Fibroblast of lung (primary cell): ENCODE results near the gene TXNDC12. TPM values are rescaled to one million over a fixed set of nuclear protein-coding genes. Genes with fewer than 3 reads are reported as not detected.
"Not testable (repeated sequence)": the region's sequence is repeated elsewhere in the genome, so short reads cannot be mapped to it uniquely, and the experiment has no call there.

Experiments used
- DNase-seq, 2 donors: peaks; one replicate each; pipeline versions ENCODE4 v3.0.0 to v3.0.0-alpha.2; 2010; ENCODE audit warnings: low read depth in 2 of 2
- H2AFZ ChIP-seq: 2 replicates; pipeline ENCODE4 v1.5.1; 2012; ENCODE audit warnings: low read length, control low read depth, inconsistent platforms
- H3K27ac ChIP-seq: 2 replicates; pipeline ENCODE4 v1.5.1; 2011; ENCODE audit warnings: low read length, control low read depth; ENCODE audit not compliant: insufficient read depth
- H3K27me3 ChIP-seq: 2 replicates; pipeline ENCODE4 v1.5.1; 2011; ENCODE audit warnings: mild to moderate bottlenecking, low read length; ENCODE audit not compliant: control insufficient read depth, insufficient read depth
- H3K36me3 ChIP-seq: 2 replicates; pipeline ENCODE4 v1.5.1; 2011; ENCODE audit warnings: low read length; ENCODE audit not compliant: control insufficient read depth, insufficient read depth
- H3K4me1 ChIP-seq: 2 replicates; pipeline ENCODE4 v1.5.1; 2011; ENCODE audit warnings: low read length; ENCODE audit not compliant: control insufficient read depth, insufficient read depth; ENCODE audit errors: extremely low read depth
- H3K4me2 ChIP-seq: 2 replicates; pipeline ENCODE4 v1.5.1; 2011; ENCODE audit warnings: low read length, control low read depth; ENCODE audit not compliant: insufficient read depth; ENCODE audit errors: extremely low read depth
- H3K4me3 ChIP-seq, 4 experiments: fragments of 200-600 bp in 1 of 4; sonication (generic) in 1 of 4; replicated peaks in 1 of 4; 2 replicates each; pipeline ENCODE4 v1.5.1; 2011 to 2016; ENCODE audit warnings: low read length in 4 of 4, low read depth in 3 of 4, mild to moderate bottlenecking in 3 of 4, control low read depth in 2 of 4, inconsistent platforms in 1 of 4, mixed read lengths in 1 of 4; ENCODE audit not compliant: insufficient read depth in 1 of 4; ENCODE audit errors: control extremely low read depth in 1 of 4
- H3K79me2 ChIP-seq: 2 replicates; pipeline ENCODE4 v1.5.1; 2012; ENCODE audit warnings: mild to moderate bottlenecking, low read length, inconsistent platforms; ENCODE audit not compliant: control insufficient read depth, insufficient read depth
- H3K9ac ChIP-seq: 2 replicates; pipeline ENCODE4 v1.5.1; 2011; ENCODE audit warnings: mild to moderate bottlenecking, low read length, control low read depth; ENCODE audit not compliant: insufficient read depth
- H3K9me3 ChIP-seq: 2 replicates; pipeline ENCODE4 v1.5.1; 2012; ENCODE audit warnings: low read depth, low read length; ENCODE audit not compliant: control insufficient read depth, insufficient read depth
- H4K20me1 ChIP-seq: 2 replicates; pipeline ENCODE4 v1.5.1; 2011; ENCODE audit warnings: low read length; ENCODE audit not compliant: control insufficient read depth, insufficient read depth; ENCODE audit errors: extremely low read depth
- CTCF ChIP-seq, 2 donors: IDR thresholded peaks in 1 of 2; conservative IDR thresholded peaks in 1 of 2; 1 replicate in 1 of 2; 2 replicates in 1 of 2; pipeline ENCODE4 v1.5.1; 2011 to 2012; ENCODE audit warnings: low read length in 2 of 2, control low read depth in 1 of 2, inconsistent platforms in 1 of 2, low read depth in 1 of 2, mild to moderate bottlenecking in 1 of 2
- EZH2 ChIP-seq: IDR thresholded peaks from 2 replicates; pipeline ENCODE4 v1.5.1; 2012; ENCODE audit warnings: low read length, control low read depth, mild to moderate bottlenecking; ENCODE audit errors: missing control alignments
- polyA plus RNA-seq, 2 donors: library from polyadenylated mRNA; depleted of rRNA in 1 of 2; stranded (reverse) in 1 of 2; unstranded in 1 of 2; fragments of >200 nt; gene quantifications; 2 replicates each; pipeline ENCODE4 v1.2.1, GENCODE V29; 2011 to 2012; ENCODE audit warnings: missing spikeins in 1 of 2
- total RNA-seq: library from RNA; depleted of rRNA; stranded (reverse); fragments of >200 nt; gene quantifications from 2 replicates; pipeline ENCODE4 v1.2.1, GENCODE V29; 2014

The TXNDC12 gene
- total and polyA plus RNA-seq, 2 donors (not counting 1 experiment from before 2014, with no cell fraction given), result 32.4 to 34.5 TPM

DNA sequence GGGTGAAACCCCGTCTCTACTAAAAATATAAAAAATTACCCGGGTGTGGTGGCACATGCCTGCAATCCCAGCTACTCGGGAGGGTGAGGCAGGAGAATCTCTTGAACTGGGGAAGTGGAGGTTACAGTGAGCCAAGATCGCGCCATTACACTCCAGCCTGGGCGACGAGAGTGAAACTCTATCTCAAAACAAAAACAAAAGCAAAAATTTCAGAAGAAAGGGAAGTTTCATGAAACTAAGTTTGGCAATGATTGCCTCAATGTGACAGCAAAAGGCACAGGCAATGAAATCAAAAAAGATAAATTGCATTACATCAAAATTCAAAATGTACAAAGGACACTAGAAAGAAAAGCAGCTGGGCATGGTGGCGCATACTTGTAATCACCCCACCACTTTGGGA is 41.2 kb upstream of the TXNDC12 start:
- TF ChIP-seq EZH2 (no peak), CTCF (conservative IDR thresholded peaks at IDR 0.05 in 1 of 2, IDR thresholded peaks at IDR 0.05 in 1 of 2; ENCODE audit: low read depth in 1 of 2, low read length in 2 of 2) (no peak)
- Histone ChIP-seq H3K27ac (no peak overlapping the region), H3K27me3 (no peaks in the 10 kb centered on the region), H3K36me3 (no peaks in the 10 kb centered on the region), H3K4me1 (no peaks in the 10 kb centered on the region), H3K4me2 (no peak overlapping the region), H3K9me3 (no peaks in the 10 kb centered on the region), H2AFZ (no peak overlapping the region), H3K79me2 (no peaks in the 10 kb centered on the region), H3K9ac (no peak overlapping the region), H3K4me3 (no peak overlapping the region), H4K20me1 (no peaks in the 10 kb centered on the region)
- DNase-seq, result no peak

DNA sequence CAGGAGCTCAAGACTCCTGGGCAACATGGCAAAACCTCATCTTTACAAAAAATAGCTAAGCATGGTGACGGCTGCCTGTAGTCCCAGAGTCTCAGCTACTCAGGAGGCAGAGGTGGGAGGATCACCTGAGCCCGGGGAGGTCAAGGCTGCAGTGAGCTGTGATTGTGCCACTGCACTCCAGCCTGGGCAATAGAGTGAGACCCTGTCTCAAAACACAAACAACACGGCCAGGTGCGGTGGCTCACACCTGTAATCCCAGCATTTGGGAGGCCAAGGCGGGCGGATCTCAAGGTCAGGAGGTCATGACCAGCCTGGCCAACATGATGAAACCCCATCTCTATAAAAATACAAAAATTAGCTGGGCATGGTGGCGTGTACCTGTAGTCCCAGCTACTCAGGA is 39.3 kb upstream of the TXNDC12 start:
- H3K27ac ChIP-seq, H3K4me2 ChIP-seq, H3K79me2 ChIP-seq, H3K4me3 ChIP-seq, H3K9ac ChIP-seq, H3K4me1 ChIP-seq, H3K36me3 ChIP-seq, H2AFZ ChIP-seq, H3K27me3 ChIP-seq, DNase-seq, H4K20me1 ChIP-seq, H3K9me3 ChIP-seq: not testable (repeated sequence)

GRCh38 chr1:52087892-52088291 is 32.9 kb upstream of the TXNDC12 start:
- not testable (repeated sequence) for H3K27me3 ChIP-seq, DNase-seq, H3K4me2 ChIP-seq, H2AFZ ChIP-seq, H4K20me1 ChIP-seq, H3K4me3 ChIP-seq, H3K36me3 ChIP-seq, H3K4me1 ChIP-seq, H3K9me3 ChIP-seq, H3K79me2 ChIP-seq, H3K9ac ChIP-seq, H3K27ac ChIP-seq

GRCh38 chr1:52080014-52080415 is 25.0 kb upstream of the TXNDC12 start:
- no peak overlapping the region for H2AFZ ChIP-seq
- no peak for TF ChIP-seq CTCF (conservative IDR thresholded peaks at IDR 0.05 in 1 of 2, IDR thresholded peaks at IDR 0.05 in 1 of 2; ENCODE audit: low read depth in 1 of 2, low read length in 2 of 2)
- no peak for TF ChIP-seq EZH2
- no peaks in the 10 kb centered on the region for H3K79me2 ChIP-seq
- H3K27ac ChIP-seq, result no peak overlapping the region
- no peaks in the 10 kb centered on the region for H4K20me1 ChIP-seq
- no peaks in the 10 kb centered on the region for H3K4me1 ChIP-seq
- no peak overlapping the region for H3K4me3 ChIP-seq
- H3K27me3 ChIP-seq, result no peaks in the 10 kb centered on the region
- H3K36me3 ChIP-seq, result no peaks in the 10 kb centered on the region
- no peak overlapping the region for H3K4me2 ChIP-seq
- no peak overlapping the region for H3K9ac ChIP-seq
- no peak for DNase-seq
- H3K9me3 ChIP-seq, result no peaks in the 10 kb centered on the region

GRCh38 chr1:52077277-52077676 is 22.3 kb upstream of the TXNDC12 start:
- not testable (repeated sequence) for DNase-seq, H3K9ac ChIP-seq, H3K27me3 ChIP-seq, H3K4me1 ChIP-seq, H3K4me3 ChIP-seq, H3K36me3 ChIP-seq, H3K27ac ChIP-seq, H3K79me2 ChIP-seq, H2AFZ ChIP-seq, H4K20me1 ChIP-seq, H3K4me2 ChIP-seq, H3K9me3 ChIP-seq
